K562 (cell line): ENCODE data around the gene UCKL1.

Experiments
- EP300 ChIP-seq: IDR thresholded peaks from 2 replicates; pipeline ENCODE4 v1.6.1; 2012; ENCODE audit warnings: low read length, improper control_type of control experiment
- KLF6 ChIP-seq: fragments of 250-450 bp; sonication (Bioruptor Pico); IDR thresholded peaks from 2 replicates; pipeline ENCODE4 v1.4.0; 2020; ENCODE audit warnings: mild to moderate bottlenecking, moderate library complexity, borderline replicate concordance
- NUFIP1 ChIP-seq: fragments of 450-650 bp; IDR thresholded peaks from 2 replicates; pipeline ENCODE4 v1.6.1; 2018; ENCODE audit not compliant: partially characterized antibody
- RCOR1 ChIP-seq, 2 experiments: IDR thresholded peaks; 2 replicates each; pipeline ENCODE4 v1.6.1; 2012; ENCODE audit warnings: low read depth in 2 of 2, low read length in 2 of 2, borderline replicate concordance in 1 of 2, improper control_type of control experiment in 1 of 2
- ZNF347 ChIP-seq: fragments of 450-650 bp; formaldehyde crosslinking; IDR thresholded peaks from 2 replicates; pipeline ENCODE4 v1.4.0; 2020; ENCODE audit warnings: low read depth, mild to moderate bottlenecking, moderate library complexity
- ZNF830 ChIP-seq: fragments of 250-450 bp; sonication (Bioruptor Pico); IDR thresholded peaks from 2 replicates; pipeline ENCODE4 v1.5.0; 2021; ENCODE audit warnings: mild to moderate bottlenecking
- TF ChIP-seq, protein P1 (sequence below): sonication (generic); formaldehyde crosslinking; IDR thresholded peaks from 2 replicates; pipeline ENCODE4 v1.8.1; 2023; ENCODE audit warnings: missing genetic modification reagents, mild to moderate bottlenecking, borderline replicate concordance
- TF ChIP-seq, protein P2 (sequence below), 2 experiments: fragments of 450-650 bp; formaldehyde crosslinking in 1 of 2; IDR thresholded peaks; 2 replicates each; pipeline versions ENCODE4 v1.4.0 to v1.6.1; 2014 to 2020; ENCODE audit warnings: mild to moderate bottlenecking in 2 of 2, borderline replicate concordance in 1 of 2, low read depth in 1 of 2

DNA sequence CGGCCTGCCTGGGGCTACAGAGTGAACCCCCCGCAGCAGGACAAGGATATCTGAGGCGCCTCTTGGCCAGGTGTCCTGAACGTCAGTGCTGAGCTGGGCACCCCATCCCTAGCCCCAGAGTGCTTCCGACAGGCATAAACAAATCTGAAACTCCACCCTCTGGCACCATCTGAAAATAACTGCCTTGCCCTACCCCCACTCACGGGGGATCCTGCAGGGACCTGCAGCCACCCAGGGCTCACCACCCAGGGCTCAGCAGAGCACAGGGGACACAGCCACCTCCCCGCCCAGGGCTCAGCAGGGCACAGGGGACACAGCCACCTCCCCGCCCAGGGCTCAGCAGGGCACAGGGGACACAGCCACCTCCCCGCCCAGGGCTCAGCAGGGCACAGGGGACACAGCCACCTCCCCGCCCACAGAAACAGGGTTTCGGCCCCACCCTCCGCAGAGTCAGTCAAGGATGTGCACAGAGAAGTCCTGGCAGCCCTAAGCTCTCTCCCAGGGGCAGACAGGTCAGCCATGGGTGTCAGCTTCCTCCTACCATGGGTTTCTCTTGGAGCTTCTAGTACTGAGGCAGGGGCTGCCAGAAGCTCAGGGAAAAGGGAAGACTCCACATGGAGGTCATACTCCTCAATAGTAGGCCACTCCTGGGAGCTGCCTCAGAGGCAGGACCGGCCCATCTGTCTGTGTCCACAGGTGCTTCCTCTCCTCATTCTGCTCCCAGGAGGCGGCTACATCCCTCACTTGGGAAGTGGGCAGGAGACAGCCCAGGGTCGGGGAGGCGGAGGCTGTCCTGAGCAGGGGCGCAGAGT is 4.6 kb downstream of the UCKL1 start:
- TF ChIP-seq EP300 = no peak
- no peak for TF ChIP-seq NUFIP1
- TF ChIP-seq RCOR1 (IDR thresholded peaks at IDR 0.05; ENCODE audit: borderline replicate concordance in 1 of 2, low read depth in 2 of 2, low read length in 2 of 2) = no peak
- no peak for TF ChIP-seq KLF6 (CRISPR knock-in tag)
- TF ChIP-seq, protein P1, sequence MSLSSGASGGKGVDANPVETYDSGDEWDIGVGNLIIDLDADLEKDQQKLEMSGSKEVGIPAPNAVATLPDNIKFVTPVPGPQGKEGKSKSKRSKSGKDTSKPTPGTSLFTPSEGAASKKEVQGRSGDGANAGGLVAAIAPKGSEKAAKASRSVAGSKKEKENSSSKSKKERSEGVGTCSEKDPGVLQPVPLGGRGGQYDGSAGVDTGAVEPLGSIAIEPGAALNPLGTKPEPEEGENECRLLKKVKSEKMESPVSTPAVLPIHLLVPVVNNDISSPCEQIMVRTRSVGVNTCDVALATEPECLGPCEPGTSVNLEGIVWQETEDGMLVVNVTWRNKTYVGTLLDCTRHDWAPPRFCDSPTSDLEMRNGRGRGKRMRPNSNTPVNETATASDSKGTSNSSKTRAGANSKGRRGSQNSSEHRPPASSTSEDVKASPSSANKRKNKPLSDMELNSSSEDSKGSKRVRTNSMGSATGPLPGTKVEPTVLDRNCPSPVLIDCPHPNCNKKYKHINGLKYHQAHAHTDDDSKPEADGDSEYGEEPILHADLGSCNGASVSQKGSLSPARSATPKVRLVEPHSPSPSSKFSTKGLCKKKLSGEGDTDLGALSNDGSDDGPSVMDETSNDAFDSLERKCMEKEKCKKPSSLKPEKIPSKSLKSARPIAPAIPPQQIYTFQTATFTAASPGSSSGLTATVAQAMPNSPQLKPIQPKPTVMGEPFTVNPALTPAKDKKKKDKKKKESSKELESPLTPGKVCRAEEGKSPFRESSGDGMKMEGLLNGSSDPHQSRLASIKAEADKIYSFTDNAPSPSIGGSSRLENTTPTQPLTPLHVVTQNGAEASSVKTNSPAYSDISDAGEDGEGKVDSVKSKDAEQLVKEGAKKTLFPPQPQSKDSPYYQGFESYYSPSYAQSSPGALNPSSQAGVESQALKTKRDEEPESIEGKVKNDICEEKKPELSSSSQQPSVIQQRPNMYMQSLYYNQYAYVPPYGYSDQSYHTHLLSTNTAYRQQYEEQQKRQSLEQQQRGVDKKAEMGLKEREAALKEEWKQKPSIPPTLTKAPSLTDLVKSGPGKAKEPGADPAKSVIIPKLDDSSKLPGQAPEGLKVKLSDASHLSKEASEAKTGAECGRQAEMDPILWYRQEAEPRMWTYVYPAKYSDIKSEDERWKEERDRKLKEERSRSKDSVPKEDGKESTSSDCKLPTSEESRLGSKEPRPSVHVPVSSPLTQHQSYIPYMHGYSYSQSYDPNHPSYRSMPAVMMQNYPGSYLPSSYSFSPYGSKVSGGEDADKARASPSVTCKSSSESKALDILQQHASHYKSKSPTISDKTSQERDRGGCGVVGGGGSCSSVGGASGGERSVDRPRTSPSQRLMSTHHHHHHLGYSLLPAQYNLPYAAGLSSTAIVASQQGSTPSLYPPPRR (CRISPR knock-in tag) = no peak
- TF ChIP-seq ZNF347 (CRISPR knock-in tag) = no peak
- TF ChIP-seq, protein P2, sequence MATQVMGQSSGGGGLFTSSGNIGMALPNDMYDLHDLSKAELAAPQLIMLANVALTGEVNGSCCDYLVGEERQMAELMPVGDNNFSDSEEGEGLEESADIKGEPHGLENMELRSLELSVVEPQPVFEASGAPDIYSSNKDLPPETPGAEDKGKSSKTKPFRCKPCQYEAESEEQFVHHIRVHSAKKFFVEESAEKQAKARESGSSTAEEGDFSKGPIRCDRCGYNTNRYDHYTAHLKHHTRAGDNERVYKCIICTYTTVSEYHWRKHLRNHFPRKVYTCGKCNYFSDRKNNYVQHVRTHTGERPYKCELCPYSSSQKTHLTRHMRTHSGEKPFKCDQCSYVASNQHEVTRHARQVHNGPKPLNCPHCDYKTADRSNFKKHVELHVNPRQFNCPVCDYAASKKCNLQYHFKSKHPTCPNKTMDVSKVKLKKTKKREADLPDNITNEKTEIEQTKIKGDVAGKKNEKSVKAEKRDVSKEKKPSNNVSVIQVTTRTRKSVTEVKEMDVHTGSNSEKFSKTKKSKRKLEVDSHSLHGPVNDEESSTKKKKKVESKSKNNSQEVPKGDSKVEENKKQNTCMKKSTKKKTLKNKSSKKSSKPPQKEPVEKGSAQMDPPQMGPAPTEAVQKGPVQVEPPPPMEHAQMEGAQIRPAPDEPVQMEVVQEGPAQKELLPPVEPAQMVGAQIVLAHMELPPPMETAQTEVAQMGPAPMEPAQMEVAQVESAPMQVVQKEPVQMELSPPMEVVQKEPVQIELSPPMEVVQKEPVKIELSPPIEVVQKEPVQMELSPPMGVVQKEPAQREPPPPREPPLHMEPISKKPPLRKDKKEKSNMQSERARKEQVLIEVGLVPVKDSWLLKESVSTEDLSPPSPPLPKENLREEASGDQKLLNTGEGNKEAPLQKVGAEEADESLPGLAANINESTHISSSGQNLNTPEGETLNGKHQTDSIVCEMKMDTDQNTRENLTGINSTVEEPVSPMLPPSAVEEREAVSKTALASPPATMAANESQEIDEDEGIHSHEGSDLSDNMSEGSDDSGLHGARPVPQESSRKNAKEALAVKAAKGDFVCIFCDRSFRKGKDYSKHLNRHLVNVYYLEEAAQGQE (IDR thresholded peaks at IDR 0.05; ENCODE audit: borderline replicate concordance) = no peak
- TF ChIP-seq, protein P2 (CRISPR knock-in tag; IDR thresholded peaks at IDR 0.05; ENCODE audit: low read depth) = no peak
- no peak for TF ChIP-seq ZNF830 (CRISPR knock-in tag)
